Keratinocyte (primary cell): ENCODE data around the gene METAP1. TPM values are rescaled to one million over a fixed set of nuclear protein-coding genes. Genes with fewer than 3 reads are reported as not detected.
A peak's percentile ranks its signal among the peaks of the same experiment; 100 is the strongest.

Experiments used
- DNase-seq: peaks from one replicate; pipeline ENCODE4 v3.0.0-alpha.2; 2011; ENCODE audit warnings: low read depth, missing footprints, low spot score
- FAIRE-seq: peaks from 2 replicates; lab custom pipeline; 2011; peaks lifted over from hg19 to GRCh38; lab: Jason Lieb, UNC
- H2AFZ ChIP-seq: 2 replicates; pipeline ENCODE4 v1.6.0; 2012; ENCODE audit warnings: low read length, control low read depth, inconsistent platforms; ENCODE audit not compliant: control insufficient read depth
- H3K27ac ChIP-seq: 2 replicates; pipeline ENCODE4 v1.5.1; 2011; ENCODE audit warnings: low read length; ENCODE audit not compliant: control insufficient read depth, insufficient read depth
- H3K27me3 ChIP-seq: 3 replicates; pipeline ENCODE4 v1.6.0; 2011; ENCODE audit warnings: low read length; ENCODE audit not compliant: control insufficient read depth, insufficient read depth; ENCODE audit errors: extremely low read depth
- H3K36me3 ChIP-seq, 2 experiments: 2 replicates in 1 of 2; 3 replicates in 1 of 2; pipeline ENCODE4 v1.5.1; 2011; ENCODE audit warnings: low read length in 2 of 2, mild to moderate bottlenecking in 1 of 2; ENCODE audit not compliant: control insufficient read depth in 2 of 2, insufficient read depth in 2 of 2; ENCODE audit errors: extremely low read depth in 1 of 2
- H3K4me1 ChIP-seq: 3 replicates; pipeline ENCODE4 v1.5.1; 2011; ENCODE audit warnings: low read length; ENCODE audit not compliant: control insufficient read depth, insufficient read depth; ENCODE audit errors: extremely low read depth
- H3K4me2 ChIP-seq: 3 replicates; pipeline ENCODE4 v1.6.0; 2011; ENCODE audit warnings: low read depth, low read length; ENCODE audit not compliant: control insufficient read depth, insufficient read depth; ENCODE audit errors: extremely low read depth
- H3K4me3 ChIP-seq, 3 experiments: fragments of 200-600 bp in 1 of 3; sonication (generic) in 1 of 3; 2 replicates in 2 of 3; 3 replicates in 1 of 3; pipeline ENCODE4 v1.5.1; 2011 to 2016; ENCODE audit warnings: low read length in 3 of 3, mild to moderate bottlenecking in 3 of 3, control low read depth in 2 of 3, inconsistent platforms in 1 of 3, low read depth in 1 of 3, mixed read lengths in 1 of 3, mixed run types in 1 of 3, moderate library complexity in 1 of 3; ENCODE audit not compliant: control insufficient read depth in 2 of 3, insufficient read depth in 2 of 3; ENCODE audit errors: extremely low read depth in 1 of 3
- H3K79me2 ChIP-seq: 2 replicates; pipeline ENCODE4 v1.6.0; 2012; ENCODE audit warnings: low read length; ENCODE audit not compliant: control insufficient read depth, insufficient read depth
- H3K9ac ChIP-seq: 3 replicates; pipeline ENCODE4 v1.6.0; 2011; ENCODE audit warnings: low read length; ENCODE audit not compliant: control insufficient read depth, insufficient read depth; ENCODE audit errors: extremely low read depth
- H3K9me1 ChIP-seq: 3 replicates; pipeline ENCODE4 v1.6.0; 2011; ENCODE audit warnings: low read length; ENCODE audit not compliant: control insufficient read depth, insufficient read depth; ENCODE audit errors: extremely low read depth
- H3K9me3 ChIP-seq: 2 replicates; pipeline ENCODE4 v1.5.1; 2012; ENCODE audit warnings: low read depth, low read length; ENCODE audit not compliant: control insufficient read depth
- H4K20me1 ChIP-seq: 3 replicates; pipeline ENCODE4 v1.6.0; 2011; ENCODE audit warnings: low read length; ENCODE audit not compliant: control insufficient read depth, insufficient read depth; ENCODE audit errors: extremely low read depth
- CTCF ChIP-seq, 3 experiments: IDR thresholded peaks in 1 of 3; conservative IDR thresholded peaks in 1 of 3; optimal IDR thresholded peaks in 1 of 3; 2 replicates in 2 of 3; 3 replicates in 1 of 3; pipeline versions ENCODE3 to v1.5.1; 2011; ENCODE audit warnings: low read length in 3 of 3, mild to moderate bottlenecking in 3 of 3, moderate library complexity in 2 of 3, control low read depth in 1 of 3, inconsistent platforms in 1 of 3; ENCODE audit not compliant: insufficient read depth in 2 of 3; ENCODE audit errors: extremely low read depth in 1 of 3
- EZH2 ChIP-seq: IDR thresholded peaks from one replicate; pipeline ENCODE4 v1.6.1; 2012; ENCODE audit warnings: inconsistent platforms, mild to moderate bottlenecking, low read length, moderate library complexity
- dilution Hi-C: fragments of 300-500 bp; cut with MboI; formaldehyde crosslinking; loops from one replicate; pipeline ENCODE4 v1.7.0; 2020; ENCODE audit warnings: low sequenced_read_pairs; ENCODE audit not compliant: extremely low pct_ligation_motif_present
- polyA plus RNA-seq, 5 experiments: library from polyadenylated mRNA; depleted of rRNA in 3 of 5; stranded (reverse) in 3 of 5; stranded (forward) in 1 of 5; unstranded in 1 of 5; fragments of >200 nt; gene quantifications; 1 replicate in 1 of 5; 2 replicates in 3 of 5; 3 replicates in 1 of 5; pipeline versions ENCODE4 v1.2.1 to v1.2.3, GENCODE V29; 2011 to 2012; ENCODE audit warnings: missing spikeins in 2 of 5, low read depth in 1 of 5, low replicate concordance in 1 of 5

Gene METAP1
- polyA plus RNA-seq, 1 donor (not counting 4 experiments of a cell fraction or from before 2014, with no cell fraction given), result 89.4 TPM

- peak; percentile 64 for FAIRE-seq
Observed at GRCh38 chr4:98976716-98977115, 18.8 kb upstream of the METAP1 start.

GRCh38 chr4:98977557-98977956 is 18.0 kb upstream of the METAP1 start:
- Histone ChIP-seq H3K79me2 (no peaks in the 10 kb centered on the region), H3K9me1 (no peaks in the 10 kb centered on the region), H4K20me1 (no peaks in the 10 kb centered on the region), H3K36me3 (no peaks in the 10 kb centered on the region), H3K4me2 (no peak overlapping the region), H3K9me3 (no peaks in the 10 kb centered on the region), H3K27ac (no peak overlapping the region), H3K4me1 (no peaks in the 10 kb centered on the region), H3K27me3 (no peaks in the 10 kb centered on the region), H3K9ac (no peak overlapping the region), H3K4me3 (no peak overlapping the region), H2AFZ (no peak overlapping the region)
- TF ChIP-seq CTCF (optimal IDR thresholded peaks at IDR 0.05 in 1 of 3, IDR thresholded peaks at IDR 0.05 in 1 of 3, conservative IDR thresholded peaks at IDR 0.05 in 1 of 3; ENCODE audit: extremely low read depth in 1 of 3, insufficient read depth in 2 of 3, low read length in 3 of 3) (no peak), EZH2 (no peak)
- dilution Hi-C loops, result no loop called here
- FAIRE-seq (no peak), DNase-seq (no peak)

More at GRCh38 chr4:98976716-98977115, 18.8 kb upstream of the METAP1 start:
- H3K4me2 ChIP-seq, result no peak overlapping the region
- TF ChIP-seq CTCF (optimal IDR thresholded peaks at IDR 0.05 in 1 of 3, IDR thresholded peaks at IDR 0.05 in 1 of 3, conservative IDR thresholded peaks at IDR 0.05 in 1 of 3; ENCODE audit: extremely low read depth in 1 of 3, insufficient read depth in 2 of 3, low read length in 3 of 3) (no peak), EZH2 (no peak)
- H3K79me2 ChIP-seq, result no peaks in the 10 kb centered on the region
- H3K4me3 ChIP-seq, result no peak overlapping the region
- no peak overlapping the region for H2AFZ ChIP-seq
- H3K4me1 ChIP-seq, result no peaks in the 10 kb centered on the region
- H3K9ac ChIP-seq, result no peak overlapping the region
- no peaks in the 10 kb centered on the region for H3K36me3 ChIP-seq
- no peaks in the 10 kb centered on the region for H3K27me3 ChIP-seq
- no peak for DNase-seq
- no peaks in the 10 kb centered on the region for H3K9me1 ChIP-seq
- no peaks in the 10 kb centered on the region for H4K20me1 ChIP-seq
- no peak overlapping the region for H3K27ac ChIP-seq
- H3K9me3 ChIP-seq, result no peaks in the 10 kb centered on the region
- dilution Hi-C loops, result no loop called here
